ENCODE data around the gene CD69.

DNA sequence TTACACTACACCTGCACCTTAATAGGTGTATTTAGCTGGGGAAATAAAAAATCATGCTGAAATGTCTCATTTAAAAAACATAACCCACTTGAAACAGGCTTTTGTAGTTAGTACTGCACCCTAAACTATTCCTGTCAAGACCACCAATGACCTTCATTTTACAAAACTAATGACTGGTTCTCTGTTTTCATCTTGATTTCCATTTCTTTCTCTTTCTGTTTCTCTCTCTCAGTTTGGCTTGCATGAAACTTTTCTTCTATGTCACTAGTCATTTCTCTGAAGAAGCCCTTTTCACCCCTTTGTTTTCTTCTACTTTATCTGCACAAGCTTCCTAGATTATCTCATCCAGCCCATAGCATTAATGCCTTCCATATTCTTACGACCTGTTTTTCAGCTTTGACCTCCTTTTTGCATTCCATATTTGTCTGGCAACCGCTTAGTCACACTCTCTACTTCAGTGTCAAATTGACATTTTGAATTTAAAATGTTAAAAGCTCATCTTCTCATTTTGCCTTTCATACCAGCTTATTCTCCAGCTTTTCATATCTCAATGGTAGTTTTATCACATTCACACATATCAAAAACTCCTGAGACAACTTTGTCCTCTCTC, 33.9 kb upstream of the CD69 start:
- no peak for TF ChIP-seq EZH2 (IDR thresholded peaks at IDR 0.05; ENCODE audit: borderline replicate concordance, low read length)
- TF ChIP-seq, protein P1, sequence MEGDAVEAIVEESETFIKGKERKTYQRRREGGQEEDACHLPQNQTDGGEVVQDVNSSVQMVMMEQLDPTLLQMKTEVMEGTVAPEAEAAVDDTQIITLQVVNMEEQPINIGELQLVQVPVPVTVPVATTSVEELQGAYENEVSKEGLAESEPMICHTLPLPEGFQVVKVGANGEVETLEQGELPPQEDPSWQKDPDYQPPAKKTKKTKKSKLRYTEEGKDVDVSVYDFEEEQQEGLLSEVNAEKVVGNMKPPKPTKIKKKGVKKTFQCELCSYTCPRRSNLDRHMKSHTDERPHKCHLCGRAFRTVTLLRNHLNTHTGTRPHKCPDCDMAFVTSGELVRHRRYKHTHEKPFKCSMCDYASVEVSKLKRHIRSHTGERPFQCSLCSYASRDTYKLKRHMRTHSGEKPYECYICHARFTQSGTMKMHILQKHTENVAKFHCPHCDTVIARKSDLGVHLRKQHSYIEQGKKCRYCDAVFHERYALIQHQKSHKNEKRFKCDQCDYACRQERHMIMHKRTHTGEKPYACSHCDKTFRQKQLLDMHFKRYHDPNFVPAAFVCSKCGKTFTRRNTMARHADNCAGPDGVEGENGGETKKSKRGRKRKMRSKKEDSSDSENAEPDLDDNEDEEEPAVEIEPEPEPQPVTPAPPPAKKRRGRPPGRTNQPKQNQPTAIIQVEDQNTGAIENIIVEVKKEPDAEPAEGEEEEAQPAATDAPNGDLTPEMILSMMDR (conservative IDR thresholded peaks at IDR 0.05 in 1 of 2, IDR thresholded peaks at IDR 0.05 in 1 of 2; ENCODE audit: extremely low read depth in 1 of 2, insufficient read depth in 1 of 2, low read depth in 1 of 2, low read length in 2 of 2) = no peak
